ENCODE results near the gene SLC17A8. TPM values are rescaled to one million over a fixed set of nuclear protein-coding genes. Genes with fewer than 3 reads are reported as not detected.

The SLC17A8 gene
- polyA plus RNA-seq, 3 donors, result not detected

DNA sequence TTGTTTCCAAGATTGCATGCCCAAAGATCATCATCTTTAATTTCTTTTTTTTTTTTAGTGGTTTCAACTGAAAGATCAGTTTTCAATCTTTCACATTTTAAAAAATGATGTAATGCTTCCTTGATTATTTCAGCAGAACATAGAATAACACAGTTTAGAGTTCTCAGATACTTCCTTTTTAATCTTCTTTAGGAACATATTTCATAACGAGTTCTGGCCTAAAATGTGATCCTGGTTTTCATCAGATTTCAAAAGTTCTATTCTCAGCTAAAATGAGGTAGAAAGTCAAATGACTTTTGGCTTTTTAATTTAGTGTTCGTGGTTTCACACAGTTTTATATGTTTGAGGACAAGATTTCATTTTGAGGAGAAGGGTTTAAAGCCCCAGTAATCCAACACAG, 76.8 kb downstream of the SLC17A8 start:
- Mint-ChIP-seq H3K9me3 (peaks cover 4 to 21% (median 7%) of the 10 kb centered on the region in 7 donors), H3K4me1 (peaks cover 35% of the 10 kb centered on the region), H3K27me3 (ENCODE audit: low read depth in 3 of 3) (no peaks in the 10 kb centered on the region), H3K4me3 (no peak overlapping the region), H3K36me3 (no peaks in the 10 kb centered on the region), H3K27ac (peak overlapping the region in 3 of 7 donors; percentile 25 to 72 (median 59))
- DNase-seq, result no peak
- no peak overlapping the region for H3K4me2 ChIP-seq (replicated peaks; ENCODE audit: extremely low read depth, low read length, poor library complexity, severe bottlenecking)
- no CpG with 5 or more reads among the region's 2 CpGs for WGBS (ENCODE audit: insufficient coverage)
- peaks cover 0 to 3% of the 10 kb centered on the region in 2 donors for H3K9me3 ChIP-seq (replicated peaks in 1 of 2; ENCODE audit: control insufficient read depth in 1 of 2, insufficient read depth in 1 of 2, low read length in 2 of 2)
- H3K27ac ChIP-seq (ENCODE audit: low read depth in 1 of 2, low read length in 2 of 2), result peak overlapping the region in 1 of 2 donors; percentile 54
- H2AFZ ChIP-seq (ENCODE audit: insufficient read depth, low read depth, low read length, poor library complexity, severe bottlenecking), result no peak overlapping the region
- H3K4me3 ChIP-seq (replicated peaks in 1 of 3; ENCODE audit: low read depth in 2 of 3, low read length in 3 of 3), result no peak overlapping the region
- intact Hi-C loops (cut with micrococcal nuclease), result no loop called here
- H3K9ac ChIP-seq (ENCODE audit: insufficient read depth, low read length, poor library complexity, severe bottlenecking), result no peak overlapping the region
- no peaks in the 10 kb centered on the region for H4K20me1 ChIP-seq (ENCODE audit: insufficient read depth, low read length)
- TF ChIP-seq, protein P1, sequence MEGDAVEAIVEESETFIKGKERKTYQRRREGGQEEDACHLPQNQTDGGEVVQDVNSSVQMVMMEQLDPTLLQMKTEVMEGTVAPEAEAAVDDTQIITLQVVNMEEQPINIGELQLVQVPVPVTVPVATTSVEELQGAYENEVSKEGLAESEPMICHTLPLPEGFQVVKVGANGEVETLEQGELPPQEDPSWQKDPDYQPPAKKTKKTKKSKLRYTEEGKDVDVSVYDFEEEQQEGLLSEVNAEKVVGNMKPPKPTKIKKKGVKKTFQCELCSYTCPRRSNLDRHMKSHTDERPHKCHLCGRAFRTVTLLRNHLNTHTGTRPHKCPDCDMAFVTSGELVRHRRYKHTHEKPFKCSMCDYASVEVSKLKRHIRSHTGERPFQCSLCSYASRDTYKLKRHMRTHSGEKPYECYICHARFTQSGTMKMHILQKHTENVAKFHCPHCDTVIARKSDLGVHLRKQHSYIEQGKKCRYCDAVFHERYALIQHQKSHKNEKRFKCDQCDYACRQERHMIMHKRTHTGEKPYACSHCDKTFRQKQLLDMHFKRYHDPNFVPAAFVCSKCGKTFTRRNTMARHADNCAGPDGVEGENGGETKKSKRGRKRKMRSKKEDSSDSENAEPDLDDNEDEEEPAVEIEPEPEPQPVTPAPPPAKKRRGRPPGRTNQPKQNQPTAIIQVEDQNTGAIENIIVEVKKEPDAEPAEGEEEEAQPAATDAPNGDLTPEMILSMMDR (IDR thresholded peaks at IDR 0.05), result no peak
- no peaks in the 10 kb centered on the region for H3K36me3 ChIP-seq (replicated peaks in 1 of 2; ENCODE audit: control insufficient read depth in 1 of 2, insufficient read depth in 2 of 2, low read length in 2 of 2)
- H3K79me2 ChIP-seq (ENCODE audit: insufficient read depth, low read length), result no peaks in the 10 kb centered on the region
- peaks cover 17 to 28% of the 10 kb centered on the region in 2 donors for H3K4me1 ChIP-seq (ENCODE audit: control insufficient read depth in 1 of 2, insufficient read depth in 2 of 2, low read length in 2 of 2)
- no peaks in the 10 kb centered on the region for H3K27me3 ChIP-seq (ENCODE audit: control insufficient read depth in 2 of 2, insufficient read depth in 2 of 2, low read length in 2 of 2)

DNA sequence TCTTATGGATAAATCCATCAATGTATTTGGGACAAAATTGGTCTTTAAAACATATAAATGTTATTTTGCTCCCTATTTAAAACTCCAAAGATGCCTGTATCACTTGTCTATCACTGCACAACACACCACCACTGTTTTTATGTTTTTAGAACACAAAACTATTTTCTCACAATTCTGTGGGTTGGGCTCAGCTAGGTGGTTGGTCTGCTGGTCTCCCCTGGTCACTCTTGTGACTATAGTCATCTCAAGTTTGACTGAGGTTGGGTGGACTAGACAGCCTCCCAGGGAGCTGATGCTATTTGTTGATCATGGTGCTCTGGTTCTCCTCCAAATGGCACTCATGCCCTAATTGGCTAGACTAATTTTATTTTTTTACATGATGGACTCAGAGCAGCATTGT, 77.3 kb downstream of the SLC17A8 start:
- H4K20me1 ChIP-seq (ENCODE audit: insufficient read depth, low read length), result no peaks in the 10 kb centered on the region
- intact Hi-C loops (cut with micrococcal nuclease), result no loop called here
- H3K4me2 ChIP-seq (replicated peaks; ENCODE audit: extremely low read depth, low read length, poor library complexity, severe bottlenecking), result no peak overlapping the region
- Mint-ChIP-seq H3K27ac (peak overlapping the region in 3 of 7 donors; percentile 72 to 79 (median 72)), H3K4me3 (no peak overlapping the region), H3K36me3 (no peaks in the 10 kb centered on the region), H3K9me3 (peaks cover 4 to 21% (median 7%) of the 10 kb centered on the region in 7 donors), H3K27me3 (ENCODE audit: low read depth in 3 of 3) (no peaks in the 10 kb centered on the region), H3K4me1 (peaks cover 35% of the 10 kb centered on the region)
- peak overlapping the region in 1 of 2 donors; percentile 54 for H3K27ac ChIP-seq (ENCODE audit: low read depth in 1 of 2, low read length in 2 of 2)
- H3K4me1 ChIP-seq (ENCODE audit: control insufficient read depth in 1 of 2, insufficient read depth in 2 of 2, low read length in 2 of 2), result peaks cover 17 to 28% of the 10 kb centered on the region in 2 donors
- H2AFZ ChIP-seq (ENCODE audit: insufficient read depth, low read depth, low read length, poor library complexity, severe bottlenecking), result no peak overlapping the region
- TF ChIP-seq, protein P1 (IDR thresholded peaks at IDR 0.05), result no peak
- H3K9me3 ChIP-seq (replicated peaks in 1 of 2; ENCODE audit: control insufficient read depth in 1 of 2, insufficient read depth in 1 of 2, low read length in 2 of 2), result peaks cover 0 to 3% of the 10 kb centered on the region in 2 donors
- DNase-seq, result no peak
- H3K9ac ChIP-seq (ENCODE audit: insufficient read depth, low read length, poor library complexity, severe bottlenecking), result no peak overlapping the region
- no peaks in the 10 kb centered on the region for H3K27me3 ChIP-seq (ENCODE audit: control insufficient read depth in 2 of 2, insufficient read depth in 2 of 2, low read length in 2 of 2)
- no peaks in the 10 kb centered on the region for H3K79me2 ChIP-seq (ENCODE audit: insufficient read depth, low read length)
- H3K4me3 ChIP-seq (replicated peaks in 1 of 3; ENCODE audit: low read depth in 2 of 3, low read length in 3 of 3), result no peak overlapping the region
- no peaks in the 10 kb centered on the region for H3K36me3 ChIP-seq (replicated peaks in 1 of 2; ENCODE audit: control insufficient read depth in 1 of 2, insufficient read depth in 2 of 2, low read length in 2 of 2)

All from CD14-positive monocyte (primary cell).